GM12864 (cell line): ENCODE measurements around the gene GPRC5A.

Experiments
- DNase-seq: peaks from one replicate; pipeline ENCODE4 v3.0.0-alpha.2; 2011; ENCODE audit warnings: low read depth
- H3K4me3 ChIP-seq: 2 replicates; pipeline ENCODE4 v1.5.1; 2011; ENCODE audit warnings: mild to moderate bottlenecking, low read depth, low read length, control low read depth
- TF ChIP-seq, protein P1 (sequence below): IDR thresholded peaks from 2 replicates; pipeline ENCODE4 v1.5.1; 2011; ENCODE audit warnings: low read depth, mild to moderate bottlenecking, moderate library complexity, low read length, control low read depth, inconsistent platforms; ENCODE audit errors: missing control alignments

GPRC5A gene

GRCh38 chr12:12877781-12878455 is 13.4 kb upstream of the GPRC5A start:
- H3K4me3 ChIP-seq, result no peak overlapping the region
- no peak for DNase-seq
- TF ChIP-seq, protein P1, sequence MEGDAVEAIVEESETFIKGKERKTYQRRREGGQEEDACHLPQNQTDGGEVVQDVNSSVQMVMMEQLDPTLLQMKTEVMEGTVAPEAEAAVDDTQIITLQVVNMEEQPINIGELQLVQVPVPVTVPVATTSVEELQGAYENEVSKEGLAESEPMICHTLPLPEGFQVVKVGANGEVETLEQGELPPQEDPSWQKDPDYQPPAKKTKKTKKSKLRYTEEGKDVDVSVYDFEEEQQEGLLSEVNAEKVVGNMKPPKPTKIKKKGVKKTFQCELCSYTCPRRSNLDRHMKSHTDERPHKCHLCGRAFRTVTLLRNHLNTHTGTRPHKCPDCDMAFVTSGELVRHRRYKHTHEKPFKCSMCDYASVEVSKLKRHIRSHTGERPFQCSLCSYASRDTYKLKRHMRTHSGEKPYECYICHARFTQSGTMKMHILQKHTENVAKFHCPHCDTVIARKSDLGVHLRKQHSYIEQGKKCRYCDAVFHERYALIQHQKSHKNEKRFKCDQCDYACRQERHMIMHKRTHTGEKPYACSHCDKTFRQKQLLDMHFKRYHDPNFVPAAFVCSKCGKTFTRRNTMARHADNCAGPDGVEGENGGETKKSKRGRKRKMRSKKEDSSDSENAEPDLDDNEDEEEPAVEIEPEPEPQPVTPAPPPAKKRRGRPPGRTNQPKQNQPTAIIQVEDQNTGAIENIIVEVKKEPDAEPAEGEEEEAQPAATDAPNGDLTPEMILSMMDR, result no peak

DNA sequence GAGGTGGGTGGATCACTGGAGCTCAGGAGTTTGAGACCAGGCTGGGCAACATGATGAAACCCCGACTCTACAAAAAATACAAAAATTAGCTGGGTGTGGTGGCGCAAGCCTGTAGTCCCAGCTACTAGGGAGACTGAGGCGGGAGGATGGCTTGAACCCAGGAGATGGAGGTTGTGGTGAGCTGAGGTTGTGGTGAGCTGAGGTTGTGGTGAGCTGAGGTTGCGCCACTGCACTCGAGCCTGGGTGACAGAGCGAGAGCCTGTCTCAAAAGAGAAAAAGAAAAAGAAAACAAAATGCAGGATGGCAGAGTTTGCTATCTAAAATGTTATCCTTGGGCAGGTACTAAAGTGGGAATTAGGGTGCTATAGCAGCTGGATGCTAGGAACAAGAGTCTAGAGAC is 10.8 kb upstream of the GPRC5A start:
- no peak for DNase-seq
- TF ChIP-seq, protein P1, result no peak
- H3K4me3 ChIP-seq, result no peak overlapping the region

- no peak overlapping the region for H3K4me3 ChIP-seq
- no peak for DNase-seq
- TF ChIP-seq, protein P1, result no peak
These were observed 10.0 kb upstream of the GPRC5A start for GRCh38 chr12:12881151-12881909.

DNA sequence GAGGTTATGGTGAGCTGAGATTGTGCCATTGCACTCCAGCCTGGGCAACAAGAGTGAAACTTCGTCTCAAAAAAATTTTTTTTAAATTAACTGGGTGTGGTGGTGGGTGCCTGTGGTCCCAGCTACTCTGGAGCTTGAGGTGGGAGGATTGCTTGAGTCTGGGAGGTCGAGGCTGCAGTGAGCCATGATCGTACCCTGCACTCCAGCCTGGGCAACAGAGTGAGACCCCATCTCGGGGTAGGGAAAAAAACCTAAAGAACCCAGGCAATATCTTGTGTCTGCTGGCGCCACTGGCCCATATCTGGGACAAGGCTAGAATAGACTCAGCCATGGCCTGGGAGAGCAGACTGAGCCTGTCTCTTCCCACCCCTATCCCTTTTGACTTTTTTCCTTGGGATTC is 9.1 kb upstream of the GPRC5A start:
- no peak overlapping the region for H3K4me3 ChIP-seq
- no peak for DNase-seq
- TF ChIP-seq, protein P1, result no peak

GRCh38 chr12:12883369-12884001 is 7.9 kb upstream of the GPRC5A start:
- no peak for DNase-seq
- TF ChIP-seq, protein P1, result no peak

GRCh38 chr12:12885096-12885792 is 6.1 kb upstream of the GPRC5A start:
- no peak for DNase-seq
- no peak overlapping the region for H3K4me3 ChIP-seq
- TF ChIP-seq, protein P1, result no peak

More at GRCh38 chr12:12883369-12884001, 7.9 kb upstream of the GPRC5A start:
- no peak overlapping the region for H3K4me3 ChIP-seq
